Aorta (tissue), 5 donors: Measurements from ENCODE around the gene GLS2. TPM values are rescaled to one million over a fixed set of nuclear protein-coding genes. Genes with fewer than 3 reads are reported as not detected.

Experiments
- ATAC-seq: fragments of 200-7000 bp; cut with Tn5 transposase; one replicate; pipeline ENCODE4 v1.9.1; 2022; ENCODE audit warnings: moderate library complexity; ENCODE audit not compliant: low FRiP score
- DNase-seq, 2 donors: peaks; one replicate each; pipeline ENCODE4 v3.0.0-alpha.2; 2020
- H3K27ac ChIP-seq, 2 donors: one replicate each; pipeline ENCODE4 v1.5.1; 2013; ENCODE audit warnings: low read length in 2 of 2, mild to moderate bottlenecking in 2 of 2, moderate library complexity in 2 of 2, control low read depth in 1 of 2, inconsistent platforms in 1 of 2, low read depth in 1 of 2
- H3K27me3 ChIP-seq, 2 donors: one replicate each; pipeline ENCODE4 v1.6.1; 2013; ENCODE audit warnings: control low read depth in 1 of 2, low read length in 1 of 2, mild to moderate bottlenecking in 1 of 2, moderate library complexity in 1 of 2; ENCODE audit not compliant: insufficient read depth in 2 of 2, control insufficient read depth in 1 of 2
- H3K36me3 ChIP-seq, 2 donors: one replicate each; pipeline ENCODE4 v1.6.1; 2013; ENCODE audit warnings: control low read depth in 1 of 2, low read length in 1 of 2, mild to moderate bottlenecking in 1 of 2; ENCODE audit not compliant: insufficient read depth in 2 of 2, control insufficient read depth in 1 of 2
- H3K4me1 ChIP-seq, 2 donors: one replicate each; pipeline ENCODE4 v1.6.1; 2013; ENCODE audit warnings: low read length in 2 of 2, control low read depth in 1 of 2, mild to moderate bottlenecking in 1 of 2, moderate library complexity in 1 of 2; ENCODE audit not compliant: insufficient read depth in 2 of 2, control insufficient read depth in 1 of 2
- H3K4me3 ChIP-seq, 2 donors: one replicate each; pipeline ENCODE4 v1.5.1; 2013; ENCODE audit warnings: low read length in 2 of 2, control low read depth in 1 of 2, mild to moderate bottlenecking in 1 of 2
- H3K9me3 ChIP-seq: one replicate; pipeline ENCODE4 v1.6.1; 2013; ENCODE audit warnings: mild to moderate bottlenecking, low read length; ENCODE audit not compliant: control insufficient read depth
- WGBS, 2 donors: extraction: QIAGEN DNeasy Blood & Tissue Kit; methylation state at CpG; one replicate each; pipeline ENCODE4 v1.1.7; 2013; 5-methylcytosine and 5-hydroxymethylcytosine counted together
- intact Hi-C, 2 donors: fragments of 100-400 bp; cut with DNase I; formaldehyde crosslinking; loops; one replicate each; pipeline versions ENCODE4 v1.14.2 to v1.15.0; 2022
- polyA plus RNA-seq, 2 donors: library from polyadenylated mRNA; stranded (reverse); fragments of 200-250 nt; gene quantifications; one replicate each; pipeline ENCODE4 v1.2.3, GENCODE V29; 2013
- total RNA-seq, 2 donors: library from RNA; stranded (reverse); fragmentation: NEBNext Ultra II Directional; extraction: Animal tissue kit (Norgen Biotek cat#: 25700); gene quantifications; one replicate each; pipeline ENCODE4 v1.2.1, GENCODE V29; 2021
- donor health status: healthy with polysubstance abuse.
- donor health status: Bipolar disorder and iron deficiency.
- donor health status: DM: no; HTN: no; CAD: no.
- donor health status: DM: no; HTN: no; CAD: no.
- donor health status: DM: yes; HTN: yes; CAD: no.

Gene GLS2
- total and polyA plus RNA-seq, 4 donors: 0.58 to 1.5 (median 1.2) TPM

DNA sequence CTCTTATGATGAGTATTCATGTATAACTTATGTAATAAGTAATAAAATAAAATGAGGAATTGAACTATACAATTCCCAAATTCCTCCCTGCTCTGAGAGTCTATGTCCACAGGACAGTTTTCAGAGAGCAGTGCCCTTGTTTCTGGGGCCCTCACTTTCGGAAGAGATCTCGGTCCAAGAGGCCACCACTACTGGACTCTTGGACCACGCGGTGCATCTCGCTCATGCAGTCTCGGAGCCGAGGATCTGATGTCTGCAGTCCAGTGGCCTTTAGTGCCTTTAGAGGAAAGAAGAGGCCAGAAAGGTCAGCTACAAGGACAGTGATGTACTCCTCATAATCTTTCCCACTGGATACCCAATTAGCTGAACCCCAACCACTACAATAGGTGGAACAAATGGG is 8.3 kb downstream of the GLS2 start:
- ATAC-seq: no peak
- Histone ChIP-seq H3K4me1 (no peaks in the 10 kb centered on the region), H3K27ac (no peak overlapping the region), H3K27me3 (no peaks in the 10 kb centered on the region), H3K36me3 (no peaks in the 10 kb centered on the region), H3K4me3 (no peak overlapping the region), H3K9me3 (no peaks in the 10 kb centered on the region)
- intact Hi-C loops: no loop called here
- no peak for DNase-seq
- WGBS, 2 donors: 93 to 94% methylated on average over 7 of the region's 7 CpGs

DNA sequence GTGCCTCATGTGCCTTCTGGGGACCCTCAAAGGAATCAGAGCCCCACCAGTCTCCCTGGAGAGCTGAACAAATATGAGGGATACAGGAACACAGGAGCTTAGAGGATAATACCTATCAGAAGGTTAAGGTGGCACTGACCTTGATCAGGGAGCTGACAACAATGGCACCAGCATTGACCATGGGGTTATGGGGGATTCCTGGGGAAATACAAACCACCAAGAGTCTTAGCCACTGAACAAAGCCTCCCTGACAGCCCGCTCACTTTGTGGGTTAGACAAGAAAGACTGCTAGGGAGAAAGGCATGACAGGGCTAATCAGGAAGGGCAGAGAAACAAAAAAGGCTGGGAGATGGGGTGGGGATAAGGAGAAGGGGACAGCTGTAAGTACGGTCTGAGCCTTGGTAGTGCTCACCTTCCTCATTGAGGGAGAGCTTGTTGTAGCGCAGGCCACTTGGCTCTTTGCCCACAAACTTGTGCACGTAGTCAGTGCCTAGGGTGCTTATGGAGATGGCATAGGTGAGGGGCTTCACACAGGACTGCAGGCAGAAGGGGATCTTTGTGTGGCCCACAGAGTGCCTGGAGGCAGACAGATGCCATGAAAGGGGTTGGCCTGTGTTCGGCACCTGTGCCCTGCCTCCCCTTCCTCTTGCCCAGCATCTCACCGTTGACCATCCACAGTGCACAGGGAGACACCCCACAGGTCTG is 10.3 kb downstream of the GLS2 start:
- no peak for ATAC-seq

DNA sequence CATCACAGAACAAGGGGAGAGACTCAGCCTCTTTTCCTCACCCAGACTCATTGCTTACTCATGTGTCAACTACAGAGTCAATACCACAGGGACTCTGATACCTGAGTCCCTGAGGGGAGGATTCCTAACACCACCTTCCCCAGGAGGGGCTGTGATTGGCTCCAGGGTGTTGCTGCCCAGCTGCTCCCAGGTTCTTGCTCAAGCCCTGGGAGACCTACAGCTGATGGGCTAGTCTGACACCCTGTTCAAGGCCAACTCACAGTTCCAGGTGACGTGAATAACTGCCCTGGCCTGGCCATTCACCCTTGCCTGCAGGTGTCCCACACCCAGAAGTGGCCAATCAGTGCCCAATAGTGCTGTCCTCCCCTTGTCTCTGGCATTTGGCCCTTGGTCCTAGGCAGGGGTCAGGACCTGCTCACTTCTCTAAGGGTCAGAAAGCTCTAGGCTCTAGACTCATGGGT is 11.0 kb downstream of the GLS2 start:
- WGBS, 2 donors: 89 to 90% methylated on average over 1 of the region's 1 CpG
- no peaks in the 10 kb centered on the region for H3K9me3 ChIP-seq
- H3K4me3 ChIP-seq: no peak overlapping the region
- intact Hi-C loops: no loop called here
- H3K27ac ChIP-seq: no peak overlapping the region
- ATAC-seq (no peak), DNase-seq (no peak)
- no peaks in the 10 kb centered on the region for H3K4me1 ChIP-seq
- no peaks in the 10 kb centered on the region for H3K27me3 ChIP-seq
- H3K36me3 ChIP-seq: no peaks in the 10 kb centered on the region

More for the DNA sequence above, 10.3 kb downstream of the GLS2 start:
- Histone ChIP-seq H3K4me1 (no peaks in the 10 kb centered on the region), H3K36me3 (no peaks in the 10 kb centered on the region), H3K27ac (no peak overlapping the region), H3K27me3 (no peaks in the 10 kb centered on the region), H3K4me3 (no peak overlapping the region), H3K9me3 (no peaks in the 10 kb centered on the region)
- intact Hi-C loops: no loop called here
- DNase-seq: no peak
- 84 to 88% methylated on average over 6 of the region's 6 CpGs for WGBS, 2 donors

DNA sequence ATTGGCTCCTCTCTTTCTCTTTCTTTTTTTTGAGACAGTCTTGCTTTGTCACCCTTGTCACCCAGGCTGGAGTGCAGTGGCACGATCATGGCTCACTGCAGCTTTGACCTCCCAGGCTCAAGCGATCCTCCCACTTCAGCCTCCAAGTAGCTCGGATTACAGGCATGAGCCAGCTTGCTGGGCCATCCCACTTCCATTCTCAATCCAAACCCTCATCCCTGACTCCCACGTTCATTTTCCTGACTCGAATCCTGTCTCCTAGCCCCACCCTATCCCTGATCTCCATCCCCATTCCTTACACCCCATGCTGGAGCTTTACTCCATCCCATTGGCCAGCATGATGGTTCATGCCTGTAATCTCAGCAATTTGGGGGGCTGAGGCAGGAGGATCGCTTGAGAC is 11.8 kb downstream of the GLS2 start:
- Histone ChIP-seq H3K4me1 (no peaks in the 10 kb centered on the region), H3K4me3 (no peak overlapping the region), H3K27ac (no peak overlapping the region), H3K27me3 (no peaks in the 10 kb centered on the region), H3K9me3 (no peaks in the 10 kb centered on the region), H3K36me3 (no peaks in the 10 kb centered on the region)
- 88 to 94% methylated on average over 6 of the region's 6 CpGs for WGBS, 2 donors
- intact Hi-C loops: no loop called here
- DNase-seq: no peak
- ATAC-seq: no peak

DNA sequence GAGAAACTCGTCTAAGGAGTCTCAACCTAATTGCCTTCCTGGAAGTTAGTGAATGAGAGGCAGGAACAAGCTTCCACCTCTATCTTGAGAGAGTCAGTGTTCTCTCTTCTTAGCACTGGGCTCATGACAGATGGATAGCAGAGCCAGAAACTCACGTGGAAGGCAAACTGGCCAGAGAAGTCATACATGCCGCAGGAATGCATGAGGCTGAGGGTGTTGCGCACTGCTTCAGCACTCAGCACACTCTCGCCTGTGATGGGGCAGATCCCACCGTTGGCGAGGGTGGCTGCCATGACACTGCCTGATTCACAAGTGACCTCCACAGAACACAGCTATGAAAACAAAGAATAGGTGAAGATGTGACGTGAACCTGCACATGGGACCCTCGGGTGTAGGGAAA is 13.6 kb downstream of the GLS2 start:
- H3K36me3 ChIP-seq: no peaks in the 10 kb centered on the region
- no peak overlapping the region for H3K4me3 ChIP-seq
- no peak overlapping the region for H3K27ac ChIP-seq
- H3K4me1 ChIP-seq: no peaks in the 10 kb centered on the region
- H3K27me3 ChIP-seq: no peaks in the 10 kb centered on the region
- ATAC-seq (no peak), DNase-seq (no peak)
- WGBS, 2 donors: 90% methylated on average over 9 of the region's 9 CpGs
- intact Hi-C loops: no loop called here
- H3K9me3 ChIP-seq: no peaks in the 10 kb centered on the region

DNA sequence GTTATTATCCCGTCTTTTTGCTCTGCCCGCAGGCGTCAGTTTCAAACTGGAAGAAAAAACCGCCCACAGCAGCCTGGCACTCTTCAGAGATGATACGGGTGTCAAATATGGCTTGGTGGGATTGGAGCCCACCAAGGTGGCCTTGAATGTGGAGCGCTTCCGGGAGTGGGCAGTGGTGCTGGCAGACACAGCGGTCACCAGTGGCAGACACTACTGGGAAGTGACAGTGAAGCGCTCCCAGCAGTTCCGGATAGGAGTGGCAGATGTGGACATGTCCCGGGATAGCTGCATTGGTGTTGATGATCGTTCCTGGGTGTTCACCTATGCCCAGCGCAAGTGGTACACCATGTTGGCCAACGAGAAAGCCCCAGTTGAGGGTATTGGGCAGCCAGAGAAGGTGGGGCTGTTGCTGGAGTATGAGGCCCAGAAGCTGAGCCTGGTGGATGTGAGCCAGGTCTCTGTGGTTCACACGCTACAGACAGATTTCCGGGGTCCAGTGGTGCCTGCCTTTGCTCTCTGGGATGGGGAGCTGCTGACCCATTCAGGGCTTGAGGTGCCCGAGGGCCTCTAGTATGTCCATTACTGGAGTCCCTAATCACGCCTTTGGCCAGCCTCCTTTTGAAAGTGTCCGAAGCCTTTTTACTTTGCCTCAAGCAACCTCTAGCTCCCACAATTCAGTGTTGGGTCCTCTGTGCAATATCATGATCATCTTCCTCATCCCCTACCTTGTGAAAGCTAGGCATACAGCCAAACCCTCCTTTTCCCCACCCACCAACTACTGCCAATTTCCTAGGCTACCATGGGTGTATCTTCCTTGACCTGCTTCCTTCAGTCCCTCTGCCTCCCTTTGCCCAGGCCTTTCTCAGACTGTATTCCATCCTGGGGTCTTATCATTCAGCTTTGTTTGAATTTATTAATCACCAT is 18.7 kb downstream of the GLS2 start:
- no peaks in the 10 kb centered on the region for H3K36me3 ChIP-seq
- H3K9me3 ChIP-seq: no peaks in the 10 kb centered on the region
- ATAC-seq: peak; percentile 7
- WGBS, 2 donors: 45 to 48% methylated on average over 19 of the region's 19 CpGs
- H3K4me3 ChIP-seq: peak overlapping the region; percentile 66 to 91
- no peaks in the 10 kb centered on the region for H3K4me1 ChIP-seq
- H3K27ac ChIP-seq: no peak overlapping the region
- intact Hi-C loops: loop anchor here (10.0 kb wide), 2 partner anchors 104 to 154 kb away; partner anchors contain the start of genes APOF (in 1 of the 2), CNPY2 (in 1 of the 2) and STAT2 (in 1 of the 2)
- no peak for DNase-seq
- no peaks in the 10 kb centered on the region for H3K27me3 ChIP-seq

DNA sequence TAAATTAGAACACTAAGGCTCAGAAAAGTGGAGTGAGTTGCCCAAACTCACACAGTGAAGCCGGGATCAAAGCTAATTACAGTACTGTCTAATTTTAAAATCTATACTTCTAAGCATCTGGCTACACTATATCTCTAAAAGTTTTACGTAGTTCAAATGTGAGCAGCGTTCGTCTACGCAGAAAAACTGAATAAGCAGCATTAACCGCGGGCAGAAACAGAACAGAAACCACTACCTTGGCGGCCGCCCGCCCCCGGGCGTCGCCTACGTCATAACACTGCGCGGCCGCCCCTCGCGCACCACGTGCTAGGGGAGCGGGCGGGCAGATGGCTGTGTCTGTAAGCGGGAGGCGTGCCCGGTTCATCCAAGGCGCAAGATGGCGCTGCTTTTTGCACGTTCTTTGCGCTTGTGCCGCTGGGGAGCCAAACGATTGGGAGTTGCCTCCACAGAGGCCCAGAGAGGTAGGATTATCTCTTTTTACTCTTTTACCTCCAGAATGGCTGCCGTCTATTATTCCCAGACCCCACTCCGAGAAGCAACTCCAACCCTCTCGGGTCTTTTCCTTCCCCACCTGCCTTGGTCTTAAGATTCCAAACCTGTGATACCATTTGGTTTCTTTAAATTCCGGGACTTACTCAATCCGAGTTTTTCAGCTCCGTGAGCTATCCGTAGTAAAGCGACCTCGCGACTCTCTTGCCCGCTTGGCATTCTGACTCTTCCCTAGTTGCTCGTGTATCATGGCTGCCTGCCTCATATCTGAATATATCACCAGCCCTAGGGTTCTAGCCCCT is 19.6 kb downstream of the GLS2 start, which contains the start of gene SPRYD4:
Gene SPRYD4 (plus strand): TSS at position 363 of the 791 bp plus-strand sequence. CDS start 14 bp downstream, at position 377.
- intact Hi-C loops: loop anchor here (10.0 kb wide), 2 partner anchors 104 to 154 kb away; partner anchors contain the start of genes APOF (in 1 of the 2), CNPY2 (in 1 of the 2) and STAT2 (in 1 of the 2)

DNA sequence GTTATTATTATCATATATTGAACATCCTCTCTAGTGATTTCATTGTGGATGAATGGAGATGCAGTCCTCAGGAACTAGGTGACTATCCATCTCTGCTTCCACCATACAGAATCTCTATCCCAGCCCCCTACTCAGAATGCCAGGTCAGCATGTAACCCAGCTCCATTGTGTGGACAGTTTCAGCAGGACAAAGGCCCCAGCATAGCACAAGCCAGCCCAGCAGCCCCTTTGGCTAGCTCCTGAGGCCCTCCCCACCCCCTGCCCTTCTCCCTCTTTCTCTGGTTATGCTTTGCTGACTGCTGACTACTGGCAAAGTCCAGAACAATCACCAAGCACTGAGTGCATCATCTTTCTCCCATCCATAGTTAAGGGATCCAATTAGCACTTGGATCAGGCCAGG is 25.4 kb downstream of the GLS2 start:
- H3K4me3 ChIP-seq: no peak overlapping the region
- intact Hi-C loops: loop anchor here (10.0 kb wide), 2 partner anchors 98 to 148 kb away; partner anchors contain the start of genes APOF (in 1 of the 2), CNPY2 (in 1 of the 2) and STAT2 (in 1 of the 2)
- DNase-seq: no peak

More for the DNA sequence above, 19.6 kb downstream of the GLS2 start, which contains the start of gene SPRYD4:
- Histone ChIP-seq H3K27me3 (no peaks in the 10 kb centered on the region), H3K9me3 (no peaks in the 10 kb centered on the region), H3K4me1 (no peaks in the 10 kb centered on the region), H3K36me3 (no peaks in the 10 kb centered on the region), H3K27ac (peak within 1 kb of the TSS; percentile 28 to 62), H3K4me3 (peak within 1 kb of the TSS; percentile 66 to 91)
- DNase-seq (peak; percentile 95 to 97), ATAC-seq (peak; percentile 98)
- WGBS, 2 donors: 1% methylated on average over 43 of the region's 43 CpGs

More for the DNA sequence above, 25.4 kb downstream of the GLS2 start:
- Histone ChIP-seq H3K4me1 (no peaks in the 10 kb centered on the region), H3K9me3 (no peaks in the 10 kb centered on the region), H3K27ac (no peak overlapping the region), H3K36me3 (no peaks in the 10 kb centered on the region), H3K27me3 (no peaks in the 10 kb centered on the region)
- ATAC-seq: no peak
